Kidney capillary endothelial cell (primary cell): ENCODE data around the gene ALDH1A2.
A peak's percentile ranks its signal among the peaks of the same experiment; 100 is the strongest.
"Not testable (repeated sequence)": the region's sequence is repeated elsewhere in the genome, so short reads cannot be mapped to it uniquely, and the experiment has no call there.

Experiments used
- DNase-seq: peaks from one replicate; pipeline ENCODE4 v3.0.0-alpha.2; 2018; ENCODE audit warnings: low spot score

ALDH1A2 gene

DNA sequence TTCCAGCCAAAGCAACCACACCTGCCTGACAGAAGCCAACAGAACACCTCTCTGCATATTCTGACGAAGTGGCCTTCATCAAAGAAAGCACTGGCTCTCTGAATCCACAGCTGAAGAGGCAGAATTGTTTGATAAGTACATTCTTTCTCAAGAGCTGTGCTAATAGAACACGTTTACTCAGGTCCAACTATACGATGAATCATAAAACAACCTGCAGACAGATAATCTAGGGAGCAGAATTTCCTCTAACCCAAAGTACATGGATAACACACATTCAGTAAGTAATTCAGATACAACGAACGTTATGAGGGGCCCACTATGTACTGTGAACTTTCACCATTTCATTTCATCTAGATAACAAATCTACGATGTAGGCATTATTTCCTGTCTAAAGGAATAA, 25.4 kb downstream of the ALDH1A2 start:
- DNase-seq, result no peak

DNA sequence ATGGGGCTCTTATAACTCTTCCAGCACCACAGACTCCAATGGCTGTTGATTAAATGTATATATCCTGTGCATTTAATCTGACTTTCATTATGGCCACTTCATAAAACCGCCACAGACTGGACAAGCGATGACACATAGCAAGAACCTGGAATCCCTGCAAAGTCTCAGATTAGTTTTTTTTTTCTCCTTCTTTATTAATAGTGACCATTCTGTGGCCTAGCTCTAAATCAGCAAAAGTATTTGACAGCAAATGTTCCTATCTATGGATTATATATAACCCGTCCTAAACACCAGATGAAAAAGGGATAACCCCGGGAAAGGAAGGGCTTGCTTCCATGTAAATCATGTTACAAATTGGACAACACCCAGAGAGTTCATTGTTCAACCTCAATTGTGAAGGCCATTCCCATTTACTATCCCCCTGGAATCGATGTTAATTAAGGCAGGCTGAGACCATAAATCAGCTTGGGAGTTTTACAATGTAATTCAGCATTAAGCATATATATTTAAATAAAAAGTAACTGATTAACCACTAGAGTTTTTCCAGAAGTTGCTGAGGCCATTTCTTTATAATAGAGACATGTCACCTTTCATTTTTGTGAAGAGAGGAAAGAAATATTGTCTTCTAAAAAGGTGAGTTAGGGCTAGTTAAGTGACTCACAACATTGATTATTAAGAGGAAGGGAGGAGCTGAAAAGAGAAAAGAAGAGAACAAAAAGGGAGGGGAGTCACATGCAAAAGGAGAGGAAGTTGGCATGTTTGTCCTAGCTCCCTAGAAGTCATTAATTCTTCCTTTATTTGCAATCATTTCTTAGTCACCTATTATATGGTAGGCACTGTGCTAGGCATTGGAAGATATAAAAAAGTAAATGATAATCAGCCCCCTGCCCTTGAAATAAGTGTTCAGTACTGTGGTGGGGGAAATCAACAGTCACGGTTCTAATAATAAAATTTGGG, 26.2 kb downstream of the ALDH1A2 start:
- DNase-seq, result no peak

DNA sequence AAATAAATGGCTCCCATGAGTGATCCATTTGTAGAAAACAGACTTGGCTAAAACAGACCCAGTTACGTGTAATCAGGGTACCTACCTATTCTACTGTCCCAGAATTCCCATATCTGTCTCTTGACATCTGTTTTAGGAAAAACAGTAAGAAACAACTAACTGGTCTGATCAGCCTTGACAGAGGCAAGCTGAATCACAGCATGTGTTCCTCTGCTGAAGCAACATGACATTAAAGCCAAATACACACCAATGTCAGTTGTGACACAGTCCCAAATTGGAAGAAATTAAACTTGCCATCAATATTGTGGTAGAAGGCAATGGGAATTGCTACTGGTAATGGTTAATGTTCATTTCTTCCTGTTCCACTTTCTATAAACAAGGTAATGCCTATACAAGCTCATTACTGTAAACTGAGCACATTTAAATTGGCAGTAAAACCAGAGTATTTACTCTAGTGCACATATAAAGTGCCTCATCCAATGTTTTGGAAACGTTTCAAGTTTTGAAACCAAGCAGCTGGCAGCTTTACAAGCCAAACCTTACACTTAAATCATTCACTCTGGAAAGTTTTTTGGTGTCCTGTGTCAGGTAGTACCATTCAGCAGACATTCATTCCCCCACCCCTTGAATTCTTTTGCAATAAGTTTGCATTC, 27.0 kb downstream of the ALDH1A2 start:
- DNase-seq, result no peak

DNA sequence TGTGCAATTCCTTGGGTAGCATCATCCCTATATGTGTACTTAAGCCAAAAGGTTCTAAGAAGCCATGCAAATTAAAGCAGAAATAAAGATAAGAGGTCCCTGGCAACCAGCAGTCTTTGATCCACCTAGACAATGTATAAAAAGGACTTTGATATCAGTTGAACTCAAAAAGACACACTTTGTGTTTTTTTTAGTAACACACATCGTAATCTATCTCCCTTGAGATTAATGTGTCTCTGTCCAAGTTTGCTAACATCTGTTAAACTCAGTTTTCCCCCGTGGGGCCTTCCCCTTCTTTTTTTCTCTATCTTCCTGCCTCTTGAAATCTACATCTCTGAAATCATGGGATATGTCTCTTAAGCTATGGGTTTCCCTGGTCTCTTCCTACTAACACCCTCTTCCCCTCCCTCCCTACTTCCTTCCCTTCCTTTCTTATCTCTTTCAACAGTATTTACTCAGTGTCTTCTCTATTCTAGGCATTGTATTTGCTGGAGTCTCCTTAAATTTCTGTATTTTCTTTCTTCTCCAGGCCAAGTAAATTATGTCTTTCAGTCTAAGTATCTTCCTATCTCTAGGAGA, 27.7 kb downstream of the ALDH1A2 start:
- DNase-seq, result no peak

DNA sequence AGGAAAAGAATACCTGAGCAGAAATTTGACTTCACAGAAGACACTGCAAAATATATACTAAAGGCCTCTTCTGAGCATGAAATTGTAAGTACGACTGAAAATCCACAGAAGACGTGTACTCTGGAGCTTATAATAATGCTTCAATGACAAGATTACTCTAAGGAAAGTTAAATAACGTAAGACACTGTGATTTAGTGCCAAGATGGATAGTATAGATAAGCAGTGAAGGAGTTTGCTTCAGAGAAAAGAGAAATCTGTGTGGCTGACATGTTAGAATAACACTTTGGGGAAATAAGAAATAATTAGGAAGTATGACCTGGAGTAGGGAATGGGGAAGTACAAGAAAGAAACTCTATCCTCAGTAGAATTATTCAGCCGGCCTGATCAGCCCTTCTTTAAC, 28.9 kb downstream of the ALDH1A2 start:
- no peak for DNase-seq

DNA sequence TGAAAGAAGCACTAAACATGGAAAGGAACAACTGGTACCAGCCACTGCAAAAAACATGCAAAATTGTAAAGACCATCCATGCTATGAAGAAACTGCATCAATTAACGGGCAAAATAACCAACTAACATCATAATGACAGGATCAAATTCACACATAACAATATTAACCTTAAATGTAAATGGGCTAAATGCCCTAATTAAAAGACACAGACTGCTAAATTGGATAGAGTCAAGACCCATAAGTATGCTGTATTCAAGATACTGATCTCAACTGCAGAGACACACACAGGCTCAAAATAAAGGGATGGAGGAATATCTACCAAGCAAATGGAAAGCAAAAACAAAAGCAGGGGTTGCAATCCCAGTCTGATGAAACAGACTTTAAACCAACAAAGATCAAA, 37.1 kb downstream of the ALDH1A2 start:
- DNase-seq, result not testable (repeated sequence)

DNA sequence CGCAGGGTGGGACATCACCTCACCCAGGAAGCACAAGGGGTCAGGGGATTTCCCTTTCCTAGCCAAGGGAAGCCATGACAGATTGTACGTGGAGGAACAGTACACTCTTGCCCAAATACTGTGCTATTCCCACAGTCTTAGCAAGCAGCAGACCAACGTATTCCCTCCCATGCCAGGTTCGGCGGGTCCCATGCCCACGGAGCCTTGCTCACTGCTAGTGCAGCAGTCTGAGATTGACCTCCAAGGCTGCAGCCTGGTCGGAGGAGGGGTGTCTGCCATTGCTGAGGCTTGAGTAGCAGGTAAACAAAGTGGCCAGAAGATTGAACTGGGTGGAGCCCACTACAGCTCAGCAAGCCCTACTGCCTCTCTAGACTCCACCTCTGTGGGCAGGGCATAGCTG, 39.0 kb downstream of the ALDH1A2 start:
- DNase-seq, result no peak

DNA sequence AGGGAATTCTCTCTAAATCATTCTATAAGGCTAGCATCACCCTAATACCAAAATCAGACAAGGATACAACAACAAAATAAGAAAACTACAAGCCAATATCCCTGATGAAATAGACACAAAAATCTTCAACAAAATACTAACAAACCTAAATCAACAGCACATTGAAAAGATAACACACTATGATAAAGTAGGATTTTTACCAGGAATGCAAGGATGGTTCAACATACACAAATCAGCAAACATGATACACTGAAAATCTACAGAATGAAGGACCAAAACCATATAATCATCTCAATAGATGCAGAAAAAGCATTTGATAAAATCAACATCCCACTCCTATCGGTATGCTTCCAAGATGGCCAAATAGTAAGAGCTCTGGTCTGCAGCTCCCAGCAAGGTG, 39.5 kb downstream of the ALDH1A2 start:
- DNase-seq, result no peak

DNA sequence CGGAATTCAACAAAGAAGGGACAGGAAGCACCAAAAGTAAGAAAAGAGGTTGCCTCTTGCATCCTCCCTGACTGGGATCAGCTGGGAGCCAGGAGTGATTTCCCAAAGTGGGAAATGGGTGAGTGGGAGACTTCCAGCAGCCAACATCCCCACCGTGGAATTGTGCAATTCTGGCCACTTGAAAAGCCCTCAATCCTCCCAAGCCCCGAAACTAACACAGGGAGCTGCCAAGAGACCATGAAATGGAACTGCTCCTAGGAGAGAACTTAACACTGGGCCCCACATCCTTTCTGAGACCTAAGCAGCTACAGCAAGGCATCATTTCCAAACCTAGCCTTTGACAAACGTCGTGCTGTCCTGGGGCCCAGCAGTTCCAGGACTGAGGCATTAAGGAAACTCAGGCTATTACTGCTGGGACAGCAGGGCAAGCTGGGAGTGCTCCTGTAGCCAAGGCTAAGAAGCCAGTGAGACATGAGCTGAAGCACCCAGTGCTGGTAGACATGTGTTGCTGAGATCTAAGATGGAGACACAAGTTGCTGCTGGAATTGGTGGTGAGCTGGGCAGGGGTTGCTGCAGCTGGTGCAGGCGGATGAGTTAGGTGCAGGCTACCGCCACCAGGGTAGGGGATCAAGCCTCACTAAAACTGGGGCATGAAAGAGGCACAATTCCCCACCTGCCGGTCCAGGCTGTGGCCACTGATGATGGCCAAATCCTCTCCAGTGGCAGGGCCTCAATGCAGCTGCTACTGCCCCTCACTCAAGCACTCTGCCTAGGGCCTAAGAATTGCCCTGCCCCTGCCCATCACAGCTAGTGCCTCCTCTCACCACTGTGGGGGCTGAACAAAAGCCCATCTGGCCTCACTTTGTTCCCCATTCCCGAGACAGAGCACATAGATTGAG, 43.9 kb downstream of the ALDH1A2 start:
- no peak for DNase-seq

DNA sequence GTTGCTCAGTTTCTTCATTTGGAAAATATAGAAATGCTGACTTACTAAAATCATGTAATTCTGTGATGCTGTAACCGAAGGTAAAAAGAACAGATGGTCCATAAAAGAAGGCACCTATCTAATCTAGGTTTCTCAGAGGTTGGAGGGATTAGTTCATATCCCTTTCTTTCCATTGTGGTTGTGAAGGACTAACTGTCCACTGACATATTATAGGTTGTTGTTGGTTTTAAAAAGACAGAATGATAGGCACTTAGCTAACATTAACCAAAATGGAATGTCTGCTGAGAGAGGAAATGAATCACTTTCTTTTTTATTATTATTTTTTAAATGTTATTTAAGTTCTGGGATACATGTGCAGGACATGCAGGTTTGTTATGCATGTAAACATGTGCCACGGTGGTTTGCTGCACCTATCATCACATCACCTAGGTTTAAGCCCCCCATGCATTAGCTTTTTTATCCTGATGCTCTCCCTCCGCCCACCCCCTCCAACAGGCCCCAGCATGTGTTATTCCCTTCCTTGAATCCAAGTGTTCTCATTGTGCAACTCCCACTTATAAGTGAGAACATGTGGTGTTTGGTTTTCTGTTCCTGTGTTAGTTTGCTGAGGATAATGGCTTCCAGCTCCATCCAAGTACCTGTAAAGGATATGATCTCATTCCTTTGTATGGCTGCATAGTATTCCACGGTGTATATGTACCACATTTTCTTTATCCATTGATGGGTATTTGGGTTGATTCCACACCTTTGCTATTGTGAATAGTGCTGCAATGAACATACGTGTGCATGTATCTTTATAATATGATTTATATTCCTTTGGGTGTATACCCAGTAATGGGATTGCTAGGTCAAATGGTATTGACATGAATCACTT, 45.8 kb downstream of the ALDH1A2 start:
- DNase-seq, result peak; percentile 26

DNA sequence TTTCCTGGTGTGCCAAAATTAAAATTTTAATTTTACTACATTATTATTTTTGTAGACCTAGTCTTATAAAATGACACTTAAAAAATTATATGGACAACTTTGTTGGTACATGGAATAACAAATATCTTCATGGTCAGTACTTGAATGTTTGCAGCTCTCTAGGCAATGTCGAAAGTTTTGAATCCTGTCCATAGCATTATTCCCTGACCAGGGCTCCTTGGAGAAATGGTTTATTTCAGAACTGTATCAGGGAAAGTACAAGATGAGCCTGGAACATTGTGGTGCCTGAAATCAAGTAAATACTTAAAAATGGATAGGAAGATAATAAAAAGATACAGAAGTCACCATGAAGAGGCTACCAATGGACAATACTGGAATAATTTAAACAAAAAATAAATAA, 47.6 kb downstream of the ALDH1A2 start:
- no peak for DNase-seq

DNA sequence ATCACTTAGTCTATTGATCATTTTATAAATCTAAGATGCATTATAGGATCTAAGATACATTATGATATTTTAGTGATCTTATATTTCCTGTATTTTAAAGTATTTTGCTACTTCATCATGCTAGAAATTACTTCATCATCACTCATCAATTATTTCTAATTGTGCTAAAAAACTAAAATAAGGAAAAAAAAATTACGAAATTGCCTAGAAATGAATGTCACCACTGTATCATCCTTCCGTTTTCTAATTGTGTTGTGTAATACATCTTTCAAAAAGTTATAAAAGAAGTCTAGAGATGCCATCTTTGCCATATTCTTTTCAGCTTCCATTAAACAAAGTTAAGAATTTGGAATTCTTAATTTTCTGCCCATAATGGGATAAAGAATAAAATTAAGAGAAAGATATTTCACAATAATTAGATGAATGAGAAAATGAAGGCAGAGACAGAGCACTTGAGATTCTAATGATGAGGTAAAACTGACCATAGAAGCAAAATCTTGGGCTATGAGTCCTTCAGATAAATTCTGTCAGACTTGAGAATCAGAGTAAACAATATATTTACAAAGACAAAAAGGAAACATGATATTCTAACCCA, 48.8 kb downstream of the ALDH1A2 start:
- DNase-seq, result no peak

DNA sequence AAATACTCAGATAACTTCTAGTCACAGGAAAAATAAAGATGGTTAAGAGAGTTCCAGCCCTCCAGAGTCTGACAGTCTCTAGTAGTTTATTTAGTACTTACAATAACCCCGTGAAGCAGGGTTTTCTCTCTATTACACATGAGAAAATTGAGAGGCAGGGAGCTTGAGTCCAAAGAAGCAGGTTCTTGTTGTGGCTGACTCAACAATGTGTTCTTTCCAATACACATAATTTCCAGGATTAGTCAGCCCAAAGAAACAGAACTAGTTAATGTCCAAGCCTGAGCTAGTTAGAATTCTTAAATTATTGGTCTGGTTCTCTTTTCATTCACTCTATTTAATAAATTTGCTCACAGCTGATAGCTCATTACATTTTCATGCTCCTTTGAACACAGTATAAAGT, 49.9 kb downstream of the ALDH1A2 start:
- DNase-seq, result no peak

DNA sequence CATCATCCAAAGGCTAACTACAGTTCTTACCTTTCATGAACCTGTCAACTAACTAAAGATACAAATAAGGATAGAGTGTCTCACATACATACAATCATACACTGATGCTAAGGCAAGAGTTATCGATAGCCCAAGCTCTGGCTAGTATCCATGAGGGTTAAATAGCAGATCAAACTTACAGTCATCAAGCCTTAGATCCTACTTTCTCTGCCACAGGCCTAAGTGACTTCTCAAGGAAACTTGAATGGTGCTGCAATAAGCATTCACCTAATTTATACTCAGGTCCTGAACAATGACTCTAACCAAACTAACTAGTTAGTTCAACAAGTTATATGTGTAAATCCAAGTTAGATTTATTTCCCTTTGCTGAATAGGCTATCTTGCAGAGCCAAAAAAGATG, 51.0 kb downstream of the ALDH1A2 start:
- DNase-seq, result no peak

DNA sequence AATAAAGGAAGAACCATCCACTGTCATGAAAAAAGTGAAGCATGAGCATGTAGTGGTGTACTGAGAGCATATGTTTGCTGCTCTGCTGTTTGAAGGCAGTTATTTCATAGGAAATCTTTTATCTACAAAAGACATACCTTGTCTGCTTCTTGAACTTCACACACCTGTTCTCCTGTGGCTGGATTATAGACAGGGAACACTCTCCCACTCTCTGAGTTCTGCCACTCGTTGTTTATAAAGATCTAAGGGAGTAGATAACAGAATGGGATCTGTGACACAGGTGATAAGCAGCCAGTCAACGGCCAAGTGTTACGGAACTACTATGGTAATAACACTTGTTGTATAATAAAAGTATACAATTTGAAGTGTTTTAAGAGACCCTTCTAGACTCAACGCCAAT, 51.5 kb downstream of the ALDH1A2 start:
- DNase-seq, result no peak

DNA sequence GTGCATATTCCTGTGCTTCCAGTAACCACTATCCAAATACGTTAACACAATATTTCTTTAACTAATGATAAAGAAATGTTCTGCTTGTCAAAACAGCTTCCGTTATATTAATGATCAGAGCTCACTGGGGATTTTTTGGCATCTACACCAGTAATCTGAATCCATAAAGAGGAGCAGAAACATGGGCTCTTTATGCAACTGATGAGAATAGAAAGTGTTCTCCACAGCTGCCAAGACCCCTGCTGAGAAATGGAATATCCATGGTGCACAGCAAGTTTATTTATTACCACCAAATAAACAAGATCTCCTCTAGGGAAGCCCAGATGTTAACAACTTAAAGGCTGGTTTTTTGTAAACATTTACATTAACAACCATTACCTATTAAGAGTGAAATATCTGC, 54.5 kb downstream of the ALDH1A2 start:
- DNase-seq, result no peak

DNA sequence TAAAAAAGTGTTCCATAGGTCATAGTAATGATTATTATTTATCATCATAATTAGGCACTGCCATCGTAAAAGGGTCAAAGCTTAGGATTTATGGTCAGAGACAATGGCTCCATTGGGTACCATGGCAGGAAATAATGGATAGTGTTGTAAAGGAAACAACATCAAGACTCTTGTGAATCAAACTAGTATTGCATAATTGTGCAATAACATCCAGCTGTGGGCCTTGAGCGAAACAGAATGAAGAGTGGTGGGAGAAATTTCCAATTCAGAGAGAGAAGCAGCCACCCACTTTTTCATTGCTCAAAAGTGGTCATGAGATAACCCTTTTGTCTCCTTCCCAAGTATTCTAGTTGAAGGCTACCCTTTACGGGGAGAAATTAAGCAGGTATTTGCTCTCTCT, 61.7 kb downstream of the ALDH1A2 start:
- DNase-seq, result no peak

DNA sequence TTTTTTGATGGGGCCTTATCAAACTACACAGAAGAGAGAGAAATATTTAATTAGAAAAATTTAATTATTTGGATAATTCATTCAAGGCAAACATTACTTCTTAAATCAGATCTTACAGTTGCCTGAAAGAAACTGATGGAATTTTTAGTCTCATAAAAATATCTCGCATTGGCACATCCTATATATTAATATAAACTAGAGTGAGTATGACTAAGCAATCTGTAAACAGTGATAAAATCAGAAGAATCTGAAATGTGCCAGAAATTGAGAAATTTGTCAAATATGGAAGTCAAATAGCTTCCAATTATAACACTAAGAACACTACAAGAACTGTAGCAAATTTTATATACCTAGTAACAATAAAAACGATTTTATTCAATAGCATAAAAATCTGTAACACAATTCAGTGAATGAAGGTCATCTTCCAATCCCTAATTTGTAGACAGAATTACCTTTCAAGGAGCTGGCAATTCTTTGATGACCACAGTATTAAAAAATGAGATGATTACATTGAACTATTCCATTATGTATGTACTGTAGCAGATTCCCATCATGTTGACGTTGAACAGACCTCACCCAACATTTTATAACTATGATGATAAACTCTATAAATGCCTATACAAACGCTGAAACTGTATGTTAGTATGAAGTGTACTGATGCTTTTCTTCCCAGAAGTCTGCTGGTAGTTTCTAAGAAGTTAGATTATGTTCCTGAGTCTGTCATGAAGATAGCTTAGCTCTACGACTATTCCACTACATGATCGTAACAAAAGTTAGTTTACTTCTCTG, 63.0 kb downstream of the ALDH1A2 start:
- DNase-seq, result no peak

DNA sequence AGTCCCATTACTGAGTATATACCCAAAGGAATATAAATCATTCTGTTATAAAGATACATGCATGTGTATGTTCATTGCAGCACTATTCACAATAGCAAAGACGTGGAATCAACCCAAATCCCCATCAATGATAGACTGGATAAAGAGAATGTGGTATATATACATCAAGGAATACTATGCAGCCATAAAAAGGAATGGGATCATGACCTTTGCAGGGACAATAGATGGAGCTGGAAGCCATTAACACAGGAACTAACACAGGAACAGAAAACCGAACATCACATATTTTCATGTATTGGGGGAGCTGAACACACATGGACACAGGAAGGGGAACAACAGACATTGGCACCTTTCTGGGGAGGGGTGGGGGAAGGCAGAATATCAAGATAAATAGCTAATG, 65.8 kb downstream of the ALDH1A2 start:
- not testable (repeated sequence) for DNase-seq

DNA sequence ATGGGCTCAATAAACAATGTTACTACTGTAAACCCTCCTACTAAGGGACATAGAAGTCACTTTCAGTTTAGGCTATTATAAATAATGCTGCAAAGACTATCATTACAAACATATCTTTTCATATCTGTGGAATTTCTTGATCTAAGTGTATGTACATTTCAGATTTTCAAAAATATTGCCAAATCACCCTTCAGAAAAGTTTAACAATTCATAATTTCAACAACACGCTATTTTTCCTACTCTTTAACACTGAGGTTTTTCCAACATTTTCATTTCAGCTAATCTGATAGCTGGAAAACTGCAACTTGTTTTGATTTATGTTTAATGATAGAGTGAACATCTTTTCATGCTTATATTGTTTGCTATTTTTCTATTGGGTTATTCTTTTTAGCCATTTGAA, 69.0 kb downstream of the ALDH1A2 start:
- no peak for DNase-seq
